ENCODE measurements around the gene TNK2.

DNA sequence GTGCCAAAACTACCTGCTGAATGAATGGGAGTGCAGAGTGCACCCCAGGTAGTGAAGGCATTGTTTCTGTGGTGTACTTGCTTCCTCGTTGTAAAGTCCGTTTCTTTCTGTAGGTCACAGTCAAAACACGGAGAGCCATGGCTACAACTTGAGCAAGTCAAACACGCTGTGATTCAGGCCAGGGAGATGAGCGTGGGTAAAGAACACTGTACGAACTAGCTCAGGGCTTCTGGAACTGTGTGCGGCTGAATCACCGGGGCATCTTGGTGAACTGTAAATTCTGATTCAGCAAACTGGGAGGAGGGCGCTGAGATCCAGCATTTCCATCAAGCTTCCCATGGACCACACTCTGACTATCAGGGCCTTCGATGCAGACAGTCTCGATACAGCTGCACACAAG lies 5.0 kb upstream of the TNK2 start:
- TF ChIP-seq, protein P1, sequence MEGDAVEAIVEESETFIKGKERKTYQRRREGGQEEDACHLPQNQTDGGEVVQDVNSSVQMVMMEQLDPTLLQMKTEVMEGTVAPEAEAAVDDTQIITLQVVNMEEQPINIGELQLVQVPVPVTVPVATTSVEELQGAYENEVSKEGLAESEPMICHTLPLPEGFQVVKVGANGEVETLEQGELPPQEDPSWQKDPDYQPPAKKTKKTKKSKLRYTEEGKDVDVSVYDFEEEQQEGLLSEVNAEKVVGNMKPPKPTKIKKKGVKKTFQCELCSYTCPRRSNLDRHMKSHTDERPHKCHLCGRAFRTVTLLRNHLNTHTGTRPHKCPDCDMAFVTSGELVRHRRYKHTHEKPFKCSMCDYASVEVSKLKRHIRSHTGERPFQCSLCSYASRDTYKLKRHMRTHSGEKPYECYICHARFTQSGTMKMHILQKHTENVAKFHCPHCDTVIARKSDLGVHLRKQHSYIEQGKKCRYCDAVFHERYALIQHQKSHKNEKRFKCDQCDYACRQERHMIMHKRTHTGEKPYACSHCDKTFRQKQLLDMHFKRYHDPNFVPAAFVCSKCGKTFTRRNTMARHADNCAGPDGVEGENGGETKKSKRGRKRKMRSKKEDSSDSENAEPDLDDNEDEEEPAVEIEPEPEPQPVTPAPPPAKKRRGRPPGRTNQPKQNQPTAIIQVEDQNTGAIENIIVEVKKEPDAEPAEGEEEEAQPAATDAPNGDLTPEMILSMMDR (IDR thresholded peaks at IDR 0.05 in 4 of 5, conservative IDR thresholded peaks at IDR 0.05 in 1 of 5): no peak
- no peak for TF ChIP-seq POLR2A (IDR thresholded peaks at IDR 0.05)

Data from gastrocnemius medialis (tissue), 4 donors.